H1 (cell line): ENCODE measurements around the gene KCNH1. TPM values are rescaled to one million over a fixed set of nuclear protein-coding genes. Genes with fewer than 3 reads are reported as not detected.

ENCODE experiments used
- CTCF ChIA-PET: fragments of 300-600 bp; sonication (Branson Sonifier 250); formaldehyde crosslinking; loops from one replicate; lab custom pipeline; 2021; ENCODE audit not compliant: partially characterized antibody; lab: Charles Lee
- POLR2A ChIA-PET: fragments of 300-600 bp; sonication (Branson Sonifier 250); formaldehyde crosslinking; loops from one replicate; lab custom pipeline; 2021; ENCODE audit warnings: inconsistent platforms; ENCODE audit not compliant: partially characterized antibody; lab: Charles Lee
- DNase-seq, 2 experiments: peaks; one replicate each; pipeline versions ENCODE4 v3.0.0 to v3.0.0-alpha.2; 2010 to 2022; ENCODE audit warnings: low spot score in 2 of 2, low read depth in 1 of 2, mixed read lengths in 1 of 2
- FAIRE-seq: peaks from 2 replicates; lab custom pipeline; 2011; peaks lifted over from hg19 to GRCh38; lab: Jason Lieb, UNC
- H2AFZ ChIP-seq: 2 replicates; pipeline ENCODE4 v1.8.1; 2012; ENCODE audit warnings: low read length, inconsistent platforms
- H2AK5ac ChIP-seq: 2 replicates; pipeline ENCODE4 v1.6.1; 2013; ENCODE audit warnings: low read depth, low read length
- H2BK120ac ChIP-seq: replicated peaks from 2 replicates; pipeline ENCODE3; 2013; ENCODE audit warnings: low read depth, low read length, inconsistent platforms
- H2BK12ac ChIP-seq: 2 replicates; pipeline ENCODE4 v1.6.1; 2013; ENCODE audit warnings: low read depth, low read length
- H2BK15ac ChIP-seq: 2 replicates; pipeline ENCODE4 v1.6.1; 2013; ENCODE audit warnings: low read length
- H2BK20ac ChIP-seq: 2 replicates; pipeline ENCODE4 v1.6.1; 2013; ENCODE audit warnings: low read length
- H2BK5ac ChIP-seq: 2 replicates; pipeline ENCODE4 v1.6.1; 2013; ENCODE audit warnings: low read depth, low read length
- H3K14ac ChIP-seq: 2 replicates; pipeline ENCODE4 v1.6.1; 2013; ENCODE audit warnings: inconsistent platforms; ENCODE audit not compliant: insufficient read length
- H3K18ac ChIP-seq: 2 replicates; pipeline ENCODE4 v1.6.1; 2013; ENCODE audit warnings: low read length; ENCODE audit errors: extremely low read depth
- H3K23ac ChIP-seq: 2 replicates; pipeline ENCODE4 v1.6.1; 2013; ENCODE audit warnings: inconsistent platforms; ENCODE audit not compliant: insufficient read length
- H3K23me2 ChIP-seq: 2 replicates; pipeline ENCODE4 v1.6.1; 2013; ENCODE audit warnings: low read depth, low read length
- H3K27ac ChIP-seq: 2 replicates; pipeline ENCODE4 v1.6.1; 2011; ENCODE audit warnings: low read depth, low read length, inconsistent platforms
- H3K27me3 ChIP-seq, 4 experiments: replicated peaks in 1 of 4; 1 replicate in 1 of 4; 2 replicates in 3 of 4; pipeline versions ENCODE4 v1.6.1 to v1.8.1; 2011 to 2013; ENCODE audit warnings: low read length in 3 of 4, mild to moderate bottlenecking in 3 of 4, inconsistent platforms in 2 of 4, mixed read lengths in 2 of 4, moderate library complexity in 1 of 4; ENCODE audit not compliant: control insufficient read depth in 3 of 4, insufficient read depth in 3 of 4; ENCODE audit errors: extremely low read depth in 1 of 4
- H3K36me3 ChIP-seq, 4 experiments: 2 replicates each; pipeline versions ENCODE4 v1.6.1 to v1.8.1; 2011 to 2013; ENCODE audit warnings: mild to moderate bottlenecking in 4 of 4, low read length in 3 of 4, moderate library complexity in 2 of 4, control low read depth in 1 of 4, inconsistent platforms in 1 of 4; ENCODE audit not compliant: insufficient read depth in 4 of 4, control insufficient read depth in 2 of 4
- H3K4ac ChIP-seq: replicated peaks from 2 replicates; pipeline ENCODE3; 2013; ENCODE audit warnings: low read length, low read depth, mixed read lengths, inconsistent platforms; ENCODE audit not compliant: insufficient read length
- H3K4me1 ChIP-seq, 4 experiments: replicated peaks in 1 of 4; 1 replicate in 1 of 4; 2 replicates in 3 of 4; pipeline versions ENCODE4 v1.6.1 to v1.8.1; 2011 to 2013; ENCODE audit warnings: low read length in 3 of 4, inconsistent platforms in 2 of 4, mixed read lengths in 1 of 4; ENCODE audit not compliant: insufficient read depth in 4 of 4, control insufficient read depth in 3 of 4
- H3K4me2 ChIP-seq, 2 experiments: 2 replicates each; pipeline versions ENCODE4 v1.6.1 to v1.8.1; 2011 to 2013; ENCODE audit warnings: low read depth in 2 of 2, low read length in 2 of 2, control low read depth in 1 of 2, inconsistent platforms in 1 of 2, mild to moderate bottlenecking in 1 of 2; ENCODE audit not compliant: insufficient read depth in 1 of 2
- H3K4me3 ChIP-seq, 4 experiments: fragments of 200-600, 300-600 bp in 1 of 4; sonication (generic), shearing (Covaris generic), sonication (Bioruptor Twin) in 1 of 4; 2 replicates each; pipeline versions ENCODE4 v1.5.1 to v1.8.1; 2011 to 2016; ENCODE audit warnings: low read length in 4 of 4, low read depth in 3 of 4, control low read depth in 2 of 4, inconsistent platforms in 2 of 4, mild to moderate bottlenecking in 2 of 4, mixed read lengths in 1 of 4, moderate library complexity in 1 of 4; ENCODE audit not compliant: insufficient read depth in 2 of 4; ENCODE audit errors: extremely low read depth in 1 of 4
- H3K56ac ChIP-seq: replicated peaks from 2 replicates; pipeline ENCODE3; 2013; ENCODE audit warnings: low read depth, mild to moderate bottlenecking, mixed read lengths, low read length, inconsistent platforms; ENCODE audit not compliant: insufficient read length
- H3K79me1 ChIP-seq: 2 replicates; pipeline ENCODE4 v1.6.1; 2013; ENCODE audit warnings: low read depth, low read length, control low read depth
- H3K79me2 ChIP-seq, 2 experiments: 2 replicates each; pipeline versions ENCODE4 v1.6.1 to v1.8.1; 2012 to 2013; ENCODE audit warnings: low read length in 2 of 2, mild to moderate bottlenecking in 2 of 2, inconsistent platforms in 1 of 2; ENCODE audit not compliant: insufficient read depth in 2 of 2, control insufficient read depth in 1 of 2
- H3K9ac ChIP-seq, 4 experiments: replicated peaks in 1 of 4; 1 replicate in 1 of 4; 2 replicates in 3 of 4; pipeline versions ENCODE4 v1.6.1 to v1.8.1; 2011 to 2013; ENCODE audit warnings: low read depth in 3 of 4, low read length in 3 of 4, control low read depth in 2 of 4, mild to moderate bottlenecking in 2 of 4, moderate library complexity in 2 of 4, inconsistent platforms in 1 of 4; ENCODE audit errors: extremely low read depth in 1 of 4
- H3K9me3 ChIP-seq, 2 experiments: 2 replicates each; pipeline versions ENCODE4 v1.6.1 to v1.8.1; 2012 to 2013; ENCODE audit warnings: mild to moderate bottlenecking in 2 of 2, moderate library complexity in 2 of 2, control low read depth in 1 of 2, inconsistent platforms in 1 of 2, low read depth in 1 of 2, low read length in 1 of 2, mixed read lengths in 1 of 2; ENCODE audit not compliant: insufficient read depth in 2 of 2
- H4K20me1 ChIP-seq, 2 experiments: replicated peaks in 1 of 2; 2 replicates each; pipeline versions ENCODE3 to v1.8.1; 2011 to 2013; ENCODE audit warnings: inconsistent platforms in 2 of 2, low read length in 2 of 2, mild to moderate bottlenecking in 1 of 2; ENCODE audit not compliant: insufficient read depth in 2 of 2, control insufficient read depth in 1 of 2
- H4K5ac ChIP-seq: 2 replicates; pipeline ENCODE4 v1.6.1; 2013; ENCODE audit warnings: low read length, low read depth, mixed read lengths, inconsistent platforms; ENCODE audit not compliant: insufficient read length
- H4K8ac ChIP-seq: 2 replicates; pipeline ENCODE4 v1.8.0; 2013; ENCODE audit warnings: mild to moderate bottlenecking, moderate library complexity, low read length, inconsistent platforms; ENCODE audit not compliant: insufficient read depth; ENCODE audit errors: extremely low read depth
- H4K91ac ChIP-seq: replicated peaks from 2 replicates; pipeline ENCODE3; 2013; ENCODE audit warnings: low read length, mixed read lengths, inconsistent platforms; ENCODE audit not compliant: insufficient read length
- ATF3 ChIP-seq: IDR thresholded peaks from 2 replicates; pipeline ENCODE4 v1.6.1; 2011; ENCODE audit warnings: low read depth, mild to moderate bottlenecking, low read length; ENCODE audit not compliant: insufficient read depth
- JUN ChIP-seq: IDR thresholded peaks from 2 replicates; pipeline ENCODE4 v1.6.1; 2011; ENCODE audit warnings: low read depth, mild to moderate bottlenecking, improper control_type of control experiment, low read length
- KDM1A ChIP-seq: fragments of 200-600, 300-600 bp; sonication (generic); IDR thresholded peaks from 2 replicates; pipeline ENCODE4 v1.7.1; 2016; ENCODE audit warnings: mild to moderate bottlenecking, low read length, borderline replicate concordance
- KDM5A ChIP-seq: fragments of 200-600 bp; IDR thresholded peaks from 2 replicates; pipeline ENCODE4 v1.7.1; 2012; ENCODE audit warnings: mild to moderate bottlenecking, low read length, inconsistent platforms, mixed read lengths
- POU5F1 ChIP-seq: IDR thresholded peaks from 2 replicates; pipeline ENCODE4 v1.6.1; 2011; ENCODE audit warnings: low read depth, mild to moderate bottlenecking, low read length, moderate library complexity
- SP1 ChIP-seq: IDR thresholded peaks from 2 replicates; pipeline ENCODE4 v1.6.1; 2011; ENCODE audit warnings: low read depth, low read length
- SP4 ChIP-seq: IDR thresholded peaks from 2 replicates; pipeline ENCODE4 v1.6.1; 2012; ENCODE audit warnings: low read length, inconsistent platforms
- TEAD4 ChIP-seq: IDR thresholded peaks from 2 replicates; pipeline ENCODE4 v1.6.1; 2012; ENCODE audit warnings: low read depth, low read length, inconsistent platforms, mixed read lengths
- WGBS, 2 experiments: shearing (Covaris generic) in 1 of 2; methylation state at CpG; one replicate each; pipeline versions ENCODE4 v1.1.6 to v1.1.7; 2013 to 2015; ENCODE audit warnings: low lambda C conversion rate in 2 of 2, mixed read lengths in 2 of 2, inconsistent platforms in 1 of 2, low coverage in 1 of 2, missing lambda C conversion rate in 1 of 2; ENCODE audit not compliant: insufficient replicate concordance in 2 of 2, insufficient coverage in 1 of 2, insufficient read length in 1 of 2; ENCODE audit errors: extremely low coverage in 1 of 2, missing lambda C conversion rate in 1 of 2; 5-methylcytosine and 5-hydroxymethylcytosine counted together
- polyA plus RNA-seq, 7 experiments: library from polyadenylated mRNA; depleted of rRNA in 3 of 7; stranded (reverse) in 5 of 7; unstranded in 2 of 7; fragments of >200 nt in 5 of 7; fragments of 200-250 nt in 2 of 7; gene quantifications; 1 replicate in 5 of 7; 2 replicates in 1 of 7; 4 replicates in 1 of 7; pipeline versions ENCODE4 v1.2.1 to v1.2.3, GENCODE V29; 2011 to 2013; ENCODE audit warnings: missing spikeins in 2 of 7, mixed read lengths in 2 of 7
- total RNA-seq: library from RNA; stranded (reverse); fragmentation: NEBNext Ultra II Directional; extraction: Animal tissue kit (Norgen Biotek cat#: 25700); gene quantifications from 2 replicates; pipeline ENCODE4 v1.2.1, GENCODE V29; 2021

Gene KCNH1
- total and polyA plus RNA-seq, 2 of the 8 experiments (the other 6 are each of a cell fraction or from before 2014, with no cell fraction given), result 0.27 to 0.34 TPM

DNA sequence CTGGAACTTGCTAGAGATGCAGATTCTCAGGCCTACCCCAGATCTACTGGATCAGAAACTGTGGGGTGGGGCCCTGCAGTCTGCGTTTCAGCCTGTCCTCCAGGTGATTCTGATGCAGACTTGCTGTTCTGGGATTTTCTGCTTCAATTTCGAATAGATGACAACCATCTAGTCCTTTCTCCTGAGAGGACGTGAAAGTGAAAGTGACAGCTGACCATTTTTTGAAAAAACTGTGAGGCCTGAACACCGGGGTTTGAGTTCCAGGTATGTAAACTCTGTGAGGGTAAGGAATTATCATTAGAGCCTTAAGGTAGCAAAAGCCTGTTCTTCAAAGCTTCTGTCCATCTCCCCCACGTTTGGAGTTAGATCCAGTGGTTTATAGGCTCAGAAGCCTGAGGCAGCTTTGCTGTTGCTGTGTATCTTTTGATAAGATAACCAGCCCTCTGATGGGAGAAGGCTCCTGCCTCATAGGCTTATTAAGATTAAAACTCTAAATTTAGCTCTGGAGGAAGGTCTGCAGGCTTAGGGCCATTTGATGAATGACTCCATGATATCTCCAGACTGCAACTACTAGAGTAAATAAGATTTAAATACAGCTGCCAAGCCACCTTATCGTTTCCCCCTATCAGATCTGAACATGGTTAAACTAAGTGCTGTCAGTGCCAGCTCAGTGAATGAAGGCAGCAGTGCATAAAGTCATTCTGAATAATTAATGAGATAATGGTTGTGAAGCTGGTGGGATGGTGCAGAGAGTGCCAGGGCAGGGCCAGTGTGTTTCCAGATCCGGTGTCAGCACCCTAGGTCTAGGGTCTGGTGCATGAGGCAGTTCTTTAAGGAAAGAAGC, 470.0 kb downstream of the KCNH1 start:
- H2BK12ac ChIP-seq, result no peak overlapping the region
- H3K4me3 ChIP-seq, result no peak overlapping the region
- H3K79me1 ChIP-seq, result no peaks in the 10 kb centered on the region
- FAIRE-seq (no peak), DNase-seq (no peak)
- ChIA-PET CTCF (interaction anchor here (1.0 to 2.1 kb wide), 3 partner anchors 17 to 285 kb away, joined by 3 to 6 read pairs (median 3); no protein-coding TSS in a partner anchor), POLR2A (no interaction called here)
- H2BK15ac ChIP-seq, result no peak overlapping the region
- H3K36me3 ChIP-seq, result no peaks in the 10 kb centered on the region
- H3K4ac ChIP-seq, result no peak overlapping the region
- no peaks in the 10 kb centered on the region for H3K9me3 ChIP-seq
- H3K56ac ChIP-seq, result no peak overlapping the region
- H4K5ac ChIP-seq, result no peak overlapping the region
- no peak overlapping the region for H2AFZ ChIP-seq
- no peaks in the 10 kb centered on the region for H3K27me3 ChIP-seq
- H2AK5ac ChIP-seq, result no peak overlapping the region
- H4K20me1 ChIP-seq, result no peaks in the 10 kb centered on the region
- no peak overlapping the region for H4K91ac ChIP-seq
- no peak overlapping the region for H3K14ac ChIP-seq
- no peak for TF ChIP-seq POU5F1
- TF ChIP-seq SP1, result no peak
- TF ChIP-seq TEAD4, result no peak
- no peak for TF ChIP-seq JUN
- TF ChIP-seq SP4, result no peak
- no peak for TF ChIP-seq KDM5A
- TF ChIP-seq ATF3, result no peak
- TF ChIP-seq KDM1A, result no peak
- no peaks in the 10 kb centered on the region for H3K4me1 ChIP-seq
- no peak overlapping the region for H2BK5ac ChIP-seq
- no peak overlapping the region for H2BK120ac ChIP-seq
- no peak overlapping the region for H3K18ac ChIP-seq
- no peaks in the 10 kb centered on the region for H3K23me2 ChIP-seq
- 80% methylated on average over 7 of the region's 7 CpGs; no CpG with 5 or more reads in 1 of the 2 experiments for WGBS, 2 experiments
- no peak overlapping the region for H3K23ac ChIP-seq
- H3K27ac ChIP-seq, result no peak overlapping the region
- no peak overlapping the region for H2BK20ac ChIP-seq
- no peak overlapping the region for H3K4me2 ChIP-seq
- no peak overlapping the region for H4K8ac ChIP-seq
- H3K79me2 ChIP-seq, result no peaks in the 10 kb centered on the region
- H3K9ac ChIP-seq, result no peak overlapping the region
